Measurements from ENCODE around the gene MFSD2A.

MFSD2A gene

GRCh38 chr1:39980555-39981313 is 25.8 kb downstream of the MFSD2A start:
- TF ChIP-seq SNAI2 (CRISPR knock-in tag; IDR thresholded peaks at IDR 0.05): no peak
- no peak for TF ChIP-seq POU6F1 (CRISPR knock-in tag; IDR thresholded peaks at IDR 0.05; ENCODE audit: borderline replicate concordance, low read depth)
- no peak for TF ChIP-seq CSDC2 (CRISPR knock-in tag; IDR thresholded peaks at IDR 0.05)
- TF ChIP-seq ZNF70 (CRISPR knock-in tag; IDR thresholded peaks at IDR 0.05): no peak
- no peak for TF ChIP-seq PATZ1 (CRISPR knock-in tag; IDR thresholded peaks at IDR 0.05; ENCODE audit: borderline replicate concordance)
- TF ChIP-seq ARNTL (CRISPR knock-in tag; IDR thresholded peaks at IDR 0.05; ENCODE audit: borderline replicate concordance, low read depth): no peak
- no peak for TF ChIP-seq CSRNP3 (CRISPR knock-in tag; IDR thresholded peaks at IDR 0.05)
- TF ChIP-seq OSR1 (CRISPR knock-in tag; IDR thresholded peaks at IDR 0.05): no peak
- TF ChIP-seq GLIS3 (CRISPR knock-in tag; IDR thresholded peaks at IDR 0.05): no peak
- TF ChIP-seq TOX (CRISPR knock-in tag; IDR thresholded peaks at IDR 0.05; ENCODE audit: borderline replicate concordance): no peak
- TF ChIP-seq ZNF8 (CRISPR knock-in tag; IDR thresholded peaks at IDR 0.05): no peak
- TF ChIP-seq RARB (CRISPR knock-in tag; IDR thresholded peaks at IDR 0.05): no peak
- TF ChIP-seq PPARA (CRISPR knock-in tag; IDR thresholded peaks at IDR 0.05; ENCODE audit: borderline replicate concordance): no peak
- no peak for TF ChIP-seq ZNF565 (CRISPR knock-in tag; conservative IDR thresholded peaks at IDR 0.05; ENCODE audit: low read depth)
- no peak for TF ChIP-seq TCF4 (CRISPR knock-in tag; IDR thresholded peaks at IDR 0.05; ENCODE audit: borderline replicate concordance)
- no peak for TF ChIP-seq ZFP30 (CRISPR knock-in tag; IDR thresholded peaks at IDR 0.05)
- TF ChIP-seq BACH2 (CRISPR knock-in tag; IDR thresholded peaks at IDR 0.05; ENCODE audit: borderline replicate concordance): no peak
- TF ChIP-seq ZFP3 (CRISPR knock-in tag; IDR thresholded peaks at IDR 0.05): no peak
- no peak for TF ChIP-seq CREB5 (CRISPR knock-in tag; IDR thresholded peaks at IDR 0.05; ENCODE audit: low read depth)
- TF ChIP-seq ISL1 (CRISPR knock-in tag; IDR thresholded peaks at IDR 0.05): no peak
- ATAC-seq: no peak

- TF ChIP-seq OSR1 (CRISPR knock-in tag; IDR thresholded peaks at IDR 0.05): no peak
- no peak for TF ChIP-seq BACH2 (CRISPR knock-in tag; IDR thresholded peaks at IDR 0.05; ENCODE audit: borderline replicate concordance)
- TF ChIP-seq ZNF8 (CRISPR knock-in tag; IDR thresholded peaks at IDR 0.05): no peak
- TF ChIP-seq GLIS3 (CRISPR knock-in tag; IDR thresholded peaks at IDR 0.05): no peak
- TF ChIP-seq ZC3H10 (CRISPR knock-in tag; IDR thresholded peaks at IDR 0.05): no peak
- no peak for TF ChIP-seq ZNF70 (CRISPR knock-in tag; IDR thresholded peaks at IDR 0.05)
- no peak for TF ChIP-seq ZFP30 (CRISPR knock-in tag; IDR thresholded peaks at IDR 0.05)
- no peak for TF ChIP-seq RARB (CRISPR knock-in tag; IDR thresholded peaks at IDR 0.05)
- no peak for TF ChIP-seq TCF4 (CRISPR knock-in tag; IDR thresholded peaks at IDR 0.05; ENCODE audit: borderline replicate concordance)
- TF ChIP-seq ISL1 (CRISPR knock-in tag; IDR thresholded peaks at IDR 0.05): no peak
- TF ChIP-seq ARNTL (CRISPR knock-in tag; IDR thresholded peaks at IDR 0.05; ENCODE audit: borderline replicate concordance, low read depth): no peak
- no peak for TF ChIP-seq TSHZ2 (CRISPR knock-in tag; IDR thresholded peaks at IDR 0.05)
- TF ChIP-seq CREB5 (CRISPR knock-in tag; IDR thresholded peaks at IDR 0.05; ENCODE audit: low read depth): no peak
- no peak for TF ChIP-seq CSRNP3 (CRISPR knock-in tag; IDR thresholded peaks at IDR 0.05)
- no peak for TF ChIP-seq TOX (CRISPR knock-in tag; IDR thresholded peaks at IDR 0.05; ENCODE audit: borderline replicate concordance)
- TF ChIP-seq PATZ1 (CRISPR knock-in tag; IDR thresholded peaks at IDR 0.05; ENCODE audit: borderline replicate concordance): no peak
- no peak for ATAC-seq
Measured at GRCh38 chr1:39981385-39981784, 26.4 kb downstream of the MFSD2A start.
